Measurements from ENCODE around the gene KCNAB2.

KCNAB2 gene

DNA sequence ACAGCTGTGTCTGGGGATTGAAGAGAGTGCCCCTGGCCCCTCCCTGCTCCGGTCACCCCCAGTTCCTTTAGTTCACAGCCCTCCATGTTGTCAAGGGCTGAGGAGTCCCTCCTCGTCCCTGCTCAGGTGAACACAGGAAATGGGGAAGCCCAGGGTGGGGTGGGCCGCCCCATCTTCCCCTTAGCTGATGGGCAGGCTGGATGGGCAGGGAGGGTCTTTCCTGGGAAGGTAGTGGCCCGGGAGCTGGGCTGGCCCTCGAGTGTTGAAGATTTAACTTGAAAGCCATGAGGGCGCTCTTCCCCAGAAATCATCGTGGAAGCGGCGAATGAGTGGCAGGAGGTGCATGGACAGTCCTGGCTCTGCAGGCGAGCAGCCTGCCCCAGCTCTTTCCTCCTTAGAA, 35.1 kb upstream of the KCNAB2 start:
- no peak overlapping the region for H3K4me3 ChIP-seq (ENCODE audit: low read depth, low read length)

DNA sequence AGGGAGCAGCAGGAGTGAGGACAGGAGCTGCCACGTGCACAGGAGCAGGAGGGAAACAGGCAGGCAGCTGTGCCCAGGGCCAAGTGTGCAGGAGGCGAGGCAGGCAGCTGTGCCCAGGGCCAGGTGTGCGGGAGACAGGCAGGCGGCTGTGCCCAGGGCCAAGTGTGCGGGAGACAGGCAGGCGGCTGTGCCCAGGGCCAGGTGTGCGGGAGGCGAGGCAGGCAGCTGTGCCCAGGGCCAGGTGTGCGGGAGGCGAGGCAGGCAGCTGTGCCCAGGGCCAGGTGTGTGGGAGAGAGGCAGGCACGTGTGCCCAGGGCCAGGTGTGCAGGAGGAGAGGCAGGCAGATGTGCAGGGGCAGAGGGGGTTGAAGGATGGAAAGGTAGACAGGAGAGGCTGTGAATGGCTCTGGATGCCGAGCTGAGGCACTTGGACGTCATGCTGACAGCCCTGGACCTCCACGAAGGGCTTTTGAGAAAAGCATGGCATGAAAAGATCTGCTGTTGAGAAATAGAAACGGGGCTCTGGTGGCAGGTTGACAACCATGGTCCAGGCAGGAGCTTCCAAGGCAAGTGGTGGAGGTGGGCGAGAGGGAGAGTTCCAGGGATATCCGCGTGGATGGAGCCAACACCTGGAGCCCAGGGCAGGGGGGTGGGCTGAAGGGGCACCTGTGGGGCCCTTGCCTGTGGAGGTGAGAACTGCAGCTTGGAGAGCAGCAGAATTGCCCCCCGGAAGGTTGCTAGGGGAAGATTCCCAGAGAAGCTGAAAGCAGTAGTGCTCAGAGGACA, 34.3 kb upstream of the KCNAB2 start:
- no peak overlapping the region for H3K4me3 ChIP-seq (ENCODE audit: low read depth, low read length)
- no peak for DNase-seq (ENCODE audit: low read depth)
- TF ChIP-seq, protein P1, sequence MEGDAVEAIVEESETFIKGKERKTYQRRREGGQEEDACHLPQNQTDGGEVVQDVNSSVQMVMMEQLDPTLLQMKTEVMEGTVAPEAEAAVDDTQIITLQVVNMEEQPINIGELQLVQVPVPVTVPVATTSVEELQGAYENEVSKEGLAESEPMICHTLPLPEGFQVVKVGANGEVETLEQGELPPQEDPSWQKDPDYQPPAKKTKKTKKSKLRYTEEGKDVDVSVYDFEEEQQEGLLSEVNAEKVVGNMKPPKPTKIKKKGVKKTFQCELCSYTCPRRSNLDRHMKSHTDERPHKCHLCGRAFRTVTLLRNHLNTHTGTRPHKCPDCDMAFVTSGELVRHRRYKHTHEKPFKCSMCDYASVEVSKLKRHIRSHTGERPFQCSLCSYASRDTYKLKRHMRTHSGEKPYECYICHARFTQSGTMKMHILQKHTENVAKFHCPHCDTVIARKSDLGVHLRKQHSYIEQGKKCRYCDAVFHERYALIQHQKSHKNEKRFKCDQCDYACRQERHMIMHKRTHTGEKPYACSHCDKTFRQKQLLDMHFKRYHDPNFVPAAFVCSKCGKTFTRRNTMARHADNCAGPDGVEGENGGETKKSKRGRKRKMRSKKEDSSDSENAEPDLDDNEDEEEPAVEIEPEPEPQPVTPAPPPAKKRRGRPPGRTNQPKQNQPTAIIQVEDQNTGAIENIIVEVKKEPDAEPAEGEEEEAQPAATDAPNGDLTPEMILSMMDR (IDR thresholded peaks at IDR 0.05; ENCODE audit: insufficient read depth, low read depth, low read length, missing control alignments): no peak

More for the DNA sequence above, 35.1 kb upstream of the KCNAB2 start:
- no peak for DNase-seq (ENCODE audit: low read depth)
- TF ChIP-seq, protein P1 (IDR thresholded peaks at IDR 0.05; ENCODE audit: insufficient read depth, low read depth, low read length, missing control alignments): no peak

DNA sequence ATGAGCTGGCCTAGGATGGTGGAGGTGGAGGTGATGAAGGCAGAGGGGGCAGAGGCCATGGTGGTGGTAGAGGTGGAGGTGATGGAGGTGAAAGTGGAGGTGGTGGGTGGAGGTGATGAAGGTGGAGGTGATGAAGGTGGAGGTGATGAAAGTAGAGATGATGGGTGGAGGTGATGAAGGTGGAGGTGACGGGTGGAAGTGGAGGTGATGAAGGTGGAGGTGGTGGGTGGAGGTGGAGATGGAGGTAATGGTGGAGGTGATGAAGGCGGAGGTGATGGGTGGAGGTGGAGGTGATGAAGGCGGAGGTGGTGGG, 33.8 kb upstream of the KCNAB2 start:
- DNase-seq (ENCODE audit: low read depth): no peak
- no peak overlapping the region for H3K4me3 ChIP-seq (ENCODE audit: low read depth, low read length)
- TF ChIP-seq, protein P1 (IDR thresholded peaks at IDR 0.05; ENCODE audit: insufficient read depth, low read depth, low read length, missing control alignments): no peak

DNA sequence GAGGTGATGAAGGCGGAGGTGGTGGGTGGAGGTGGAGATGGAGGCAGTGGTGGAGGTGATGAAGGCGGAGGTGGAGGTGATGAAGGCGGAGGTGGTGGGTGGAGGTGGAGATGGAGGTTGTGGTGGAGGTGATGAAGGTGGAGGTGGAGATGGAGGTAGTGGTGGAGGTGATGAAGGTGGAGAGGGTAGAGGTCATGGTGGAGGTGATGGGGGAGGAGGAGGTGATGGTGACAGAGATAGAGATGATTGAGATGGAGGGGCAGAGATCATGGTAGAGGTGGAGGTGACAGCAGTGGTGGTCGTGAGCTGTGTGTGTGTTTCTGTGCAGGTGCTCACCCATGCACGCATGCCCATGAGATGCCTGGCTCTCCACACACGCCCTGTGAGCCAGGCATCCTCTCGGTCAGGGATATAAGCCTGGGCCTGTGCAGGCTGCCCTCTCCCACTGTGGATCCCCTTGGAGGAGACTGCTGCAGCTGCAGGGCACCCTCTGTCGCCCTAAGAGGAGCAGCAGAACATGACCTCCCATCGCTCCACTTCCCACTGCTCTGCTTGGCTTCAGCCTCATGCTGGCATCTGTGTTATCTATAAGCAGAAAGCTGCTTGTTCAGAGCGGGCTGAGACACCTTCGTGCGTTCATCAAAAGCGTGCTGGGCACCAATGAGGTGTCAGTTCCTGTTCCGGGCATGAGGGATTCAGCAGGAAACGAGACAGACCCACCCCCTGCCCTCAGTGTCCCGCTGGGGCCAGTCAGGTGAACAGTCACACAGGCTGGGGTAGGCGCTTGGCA, 33.0 kb upstream of the KCNAB2 start:
- no peak overlapping the region for H3K4me3 ChIP-seq (ENCODE audit: low read depth, low read length)
- no peak for DNase-seq (ENCODE audit: low read depth)
- TF ChIP-seq, protein P1 (IDR thresholded peaks at IDR 0.05; ENCODE audit: insufficient read depth, low read depth, low read length, missing control alignments): no peak

DNA sequence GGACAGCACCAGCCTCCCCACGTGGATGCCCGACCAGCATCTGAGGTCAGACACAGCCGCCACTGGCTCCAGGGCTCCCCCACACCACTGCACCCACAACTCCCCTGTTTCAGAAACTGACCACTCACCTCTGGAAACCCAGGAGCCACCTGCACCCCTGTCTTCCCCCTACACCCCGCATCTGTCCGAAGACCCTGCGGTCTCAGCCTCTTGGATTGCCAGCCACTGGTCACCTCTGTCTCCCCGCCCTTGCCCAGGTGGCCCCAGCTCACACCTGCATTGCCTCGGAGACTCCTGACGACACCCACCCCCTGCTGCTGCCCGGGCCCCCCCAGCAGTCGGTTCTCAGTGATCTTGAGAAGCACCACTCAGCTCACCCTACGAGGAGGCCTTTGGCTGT, 32.2 kb upstream of the KCNAB2 start:
- TF ChIP-seq, protein P1 (IDR thresholded peaks at IDR 0.05; ENCODE audit: insufficient read depth, low read depth, low read length, missing control alignments): no peak

DNA sequence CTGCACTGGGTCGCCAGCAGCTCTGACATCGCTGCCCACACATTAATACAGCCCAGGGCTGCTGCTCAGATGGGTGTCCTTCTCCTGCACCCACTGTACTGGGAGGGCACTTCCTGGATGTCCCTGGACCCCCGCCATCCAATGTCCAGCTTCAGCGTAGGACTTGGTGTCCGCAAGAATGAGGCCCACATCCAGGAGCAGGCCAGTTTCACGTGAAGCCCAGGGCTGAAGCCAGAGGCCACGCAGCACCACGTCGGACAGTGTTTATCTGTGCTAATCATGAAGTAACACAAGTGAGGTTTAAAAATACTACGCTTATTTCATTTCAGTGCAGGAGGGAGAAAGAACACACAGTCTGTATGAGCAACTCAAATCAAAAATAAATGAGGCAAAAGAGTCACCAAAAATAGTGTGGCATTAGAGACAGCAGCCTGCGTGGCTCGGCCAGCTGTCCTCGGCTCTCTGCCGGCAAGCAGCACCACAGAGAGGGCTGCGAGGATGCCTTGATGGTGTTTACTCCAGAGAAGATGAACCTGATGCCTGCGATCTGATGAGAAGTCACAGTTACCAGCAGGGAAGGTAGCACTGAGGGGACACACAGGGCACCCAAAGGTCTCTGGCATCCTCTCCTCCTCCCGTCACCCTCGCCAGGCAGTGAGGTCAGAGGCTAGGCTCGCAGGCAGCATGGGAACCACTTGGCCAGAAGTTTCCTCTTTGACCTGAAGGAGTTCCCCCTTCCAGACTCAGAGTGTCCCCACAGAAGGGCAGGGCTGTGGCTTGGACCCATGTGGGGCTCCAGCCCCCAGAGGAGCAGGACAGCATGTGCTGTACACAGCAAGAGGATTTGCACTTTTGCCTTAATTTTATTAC, 31.3 kb upstream of the KCNAB2 start:
- no peak overlapping the region for H3K4me3 ChIP-seq (ENCODE audit: low read depth, low read length)
- DNase-seq (ENCODE audit: low read depth): no peak
- TF ChIP-seq, protein P1 (IDR thresholded peaks at IDR 0.05; ENCODE audit: insufficient read depth, low read depth, low read length, missing control alignments): no peak

More for the DNA sequence above, 32.2 kb upstream of the KCNAB2 start:
- no peak for DNase-seq (ENCODE audit: low read depth)
- H3K4me3 ChIP-seq (ENCODE audit: low read depth, low read length): no peak overlapping the region
